Naive thymus-derived CD4-positive, alpha-beta T cell (primary cell): Measurements from ENCODE around the gene TGFB2. TPM values are rescaled to one million over a fixed set of nuclear protein-coding genes. Genes with fewer than 3 reads are reported as not detected.
A peak's percentile ranks its signal among the peaks of the same experiment; 100 is the strongest.

Experiments used
- ATAC-seq: fragments of 150-1000 bp; cut with Tn5 transposase; 2 replicates; pipeline ENCODE4 v1.10.0; 2021; ENCODE audit warnings: mild to moderate bottlenecking, moderate library complexity
- CTCF ChIA-PET: fragments of 350-600 bp; sonication (Branson Sonifier 250); formaldehyde crosslinking; loops from one replicate; lab custom pipeline; 2021; ENCODE audit warnings: antibody characterized with exemption; lab: Charles Lee
- POLR2A ChIA-PET: fragments of 350-600 bp; sonication (Branson Sonifier 250); formaldehyde crosslinking; loops from one replicate; lab custom pipeline; 2021; ENCODE audit warnings: antibody characterized with exemption, inconsistent platforms; lab: Charles Lee
- DNase-seq, 9 donors: peaks; one replicate each; pipeline versions ENCODE4 v3.0.0 to v3.0.0-alpha.2; 2020 to 2022; ENCODE audit warnings: mixed read lengths in 1 of 9
- H3K27ac ChIP-seq: one replicate; pipeline ENCODE4 v1.7.0; 2013; ENCODE audit warnings: mild to moderate bottlenecking, low read depth, low read length, moderate library complexity
- H3K27me3 ChIP-seq, 2 donors: one replicate each; pipeline ENCODE4 v1.7.0; 2013; ENCODE audit warnings: low read length in 2 of 2, mild to moderate bottlenecking in 2 of 2, moderate library complexity in 2 of 2; ENCODE audit not compliant: control insufficient read depth in 2 of 2, insufficient read depth in 2 of 2
- H3K36me3 ChIP-seq, 3 experiments: 1 replicate in 2 of 3; 2 replicates in 1 of 3; pipeline ENCODE4 v1.7.0; 2013; ENCODE audit warnings: low read length in 3 of 3, mild to moderate bottlenecking in 3 of 3, moderate library complexity in 1 of 3; ENCODE audit not compliant: insufficient read depth in 3 of 3, control insufficient read depth in 2 of 3
- H3K4me1 ChIP-seq, 2 donors: one replicate each; pipeline ENCODE4 v1.7.0; 2013; ENCODE audit warnings: low read length in 2 of 2, mild to moderate bottlenecking in 2 of 2, moderate library complexity in 1 of 2; ENCODE audit not compliant: control insufficient read depth in 2 of 2, insufficient read depth in 2 of 2
- H3K4me3 ChIP-seq: 2 replicates; pipeline ENCODE4 v1.7.0; 2013; ENCODE audit warnings: mild to moderate bottlenecking, low read length
- H3K9me3 ChIP-seq, 3 experiments: 1 replicate in 2 of 3; 2 replicates in 1 of 3; pipeline ENCODE4 v1.7.0; 2013; ENCODE audit warnings: low read length in 3 of 3; ENCODE audit not compliant: control insufficient read depth in 2 of 3
- H3K27ac Mint-ChIP-seq, 9 donors: one replicate each; pipeline ENCODE4 v1.8.0; 2020 to 2022; ENCODE audit warnings: mixed read lengths in 9 of 9, mild to moderate bottlenecking in 8 of 9, moderate library complexity in 5 of 9, inconsistent platforms in 2 of 9
- H3K27me3 Mint-ChIP-seq, 5 donors: one replicate each; pipeline ENCODE4 v1.8.0; 2021 to 2022; ENCODE audit warnings: mixed read lengths in 5 of 5, mild to moderate bottlenecking in 1 of 5
- H3K36me3 Mint-ChIP-seq, 5 donors: one replicate each; pipeline ENCODE4 v1.8.0; 2020 to 2022; ENCODE audit warnings: mixed read lengths in 5 of 5, mild to moderate bottlenecking in 3 of 5, inconsistent platforms in 1 of 5
- H3K4me1 Mint-ChIP-seq, 7 donors: one replicate each; pipeline ENCODE4 v1.8.0; 2020 to 2022; ENCODE audit warnings: mixed read lengths in 7 of 7, mild to moderate bottlenecking in 3 of 7, inconsistent platforms in 1 of 7
- H3K4me3 Mint-ChIP-seq, 10 donors: one replicate each; pipeline ENCODE4 v1.8.0; 2020 to 2022; ENCODE audit warnings: mild to moderate bottlenecking in 10 of 10, mixed read lengths in 10 of 10, moderate library complexity in 6 of 10, inconsistent platforms in 2 of 10
- H3K9me3 Mint-ChIP-seq, 11 donors: one replicate each; pipeline ENCODE4 v1.8.0; 2020 to 2022; ENCODE audit warnings: mixed read lengths in 11 of 11, mild to moderate bottlenecking in 4 of 11, inconsistent platforms in 1 of 11, moderate library complexity in 1 of 11
- intact Hi-C, 2 donors: fragments of 100-400 bp; cut with micrococcal nuclease; formaldehyde crosslinking; loops; one replicate each; pipeline ENCODE4 v1.15.1; 2023
- polyA plus RNA-seq, 2 donors: library from polyadenylated mRNA; unstranded; fragments of 300-500 nt; fragmentation: Illumina TruSeq; gene quantifications; one replicate each; pipeline ENCODE4 v1.2.3, GENCODE V29; 2021
- total RNA-seq, 6 experiments: library from RNA in 5 of 6; stranded (reverse) in 5 of 6; gene quantifications; 1 replicate in 5 of 6; 2 replicates in 1 of 6; pipeline ENCODE4 v1.2.3 and lab custom pipeline; 2021 to 2026

TGFB2 gene
- total and polyA plus RNA-seq, 7 experiments from 2014 or later, result not detected

- ChIA-PET CTCF (no interaction called here), POLR2A (no interaction called here)
- Mint-ChIP-seq H3K4me3 (no peak overlapping the region), H3K27me3 (peaks cover 15 to 33% (median 28%) of the 10 kb centered on the region in 5 donors), H3K27ac (no peak overlapping the region), H3K36me3 (peaks cover 0 to under 1% (median 0%) of the 10 kb centered on the region in 5 donors), H3K4me1 (peaks cover 19 to 41% (median 36%) of the 10 kb centered on the region in 7 donors), H3K9me3 (no peaks in the 10 kb centered on the region)
- Histone ChIP-seq H3K4me1 (peaks cover 4 to 26% of the 10 kb centered on the region in 2 donors), H3K36me3 (no peaks in the 10 kb centered on the region), H3K27me3 (peaks cover 0 to 3% of the 10 kb centered on the region in 2 donors), H3K27ac (no peak overlapping the region), H3K4me3 (no peak overlapping the region), H3K9me3 (no peaks in the 10 kb centered on the region)
- ATAC-seq, result no peak
- intact Hi-C loops, result loop anchor here in 1 of 2 donors (10.0 kb wide), 1 partner anchor 826 kb away; the partner anchor contains the start of gene LYPLAL1
- DNase-seq, result no peak
Measured at GRCh38 chr1:218348628-218349071, 3.5 kb downstream of the TGFB2 start.

- no peaks in the 10 kb centered on the region for H3K36me3 ChIP-seq
- peaks cover 3 to 21% of the 10 kb centered on the region in 2 donors for H3K4me1 ChIP-seq
- ChIA-PET POLR2A (no interaction called here), CTCF (no interaction called here)
- no peak for DNase-seq
- no peak overlapping the region for H3K27ac ChIP-seq
- Mint-ChIP-seq H3K4me1 (peaks cover 19 to 41% (median 36%) of the 10 kb centered on the region in 7 donors), H3K27ac (no peak overlapping the region), H3K4me3 (no peak overlapping the region), H3K27me3 (peaks cover 15 to 34% (median 32%) of the 10 kb centered on the region in 5 donors), H3K36me3 (no peaks in the 10 kb centered on the region), H3K9me3 (no peaks in the 10 kb centered on the region)
- no peak for ATAC-seq
- H3K9me3 ChIP-seq, result no peaks in the 10 kb centered on the region
- no peaks in the 10 kb centered on the region for H3K27me3 ChIP-seq
- intact Hi-C loops, result loop anchor here in 1 of 2 donors (2.0 to 10.0 kb wide), 3 partner anchors 19 to 825 kb away; partner anchors contain the start of gene LYPLAL1
- H3K4me3 ChIP-seq, result no peak overlapping the region
Measured at GRCh38 chr1:218349348-218350034, 4.4 kb downstream of the TGFB2 start.

- H3K4me1 Mint-ChIP-seq, result peaks cover 19 to 41% (median 36%) of the 10 kb centered on the region in 7 donors
Measured at GRCh38 chr1:218350035-218350525, 4.9 kb downstream of the TGFB2 start.

GRCh38 chr1:218350801-218351266 lies 5.7 kb downstream of the TGFB2 start:
- peak overlapping the region in 3 of 9 donors; percentile 11 to 54 (median 13) for H3K27ac Mint-ChIP-seq
- H3K4me1 Mint-ChIP-seq, result peaks cover 19 to 41% (median 36%) of the 10 kb centered on the region in 7 donors
- no peaks in the 10 kb centered on the region for H3K36me3 Mint-ChIP-seq
- H3K36me3 ChIP-seq, result no peaks in the 10 kb centered on the region
- intact Hi-C loops, result loop anchor here in 1 of 2 donors (1.0 to 2.0 kb wide), 3 partner anchors 12 to 26 kb away; no protein-coding TSS in a partner anchor
- CTCF ChIA-PET, result no interaction called here
- H3K4me3 ChIP-seq, result peak overlapping the region; percentile 32
- peaks cover 0 to 12% of the 10 kb centered on the region in 2 donors for H3K4me1 ChIP-seq
- POLR2A ChIA-PET, result no interaction called here
- no peaks in the 10 kb centered on the region for H3K27me3 ChIP-seq
- no peaks in the 10 kb centered on the region for H3K9me3 Mint-ChIP-seq
- H3K4me3 Mint-ChIP-seq, result peak overlapping the region in 8 of 10 donors; percentile 65 to 86 (median 75)
- no peaks in the 10 kb centered on the region for H3K9me3 ChIP-seq
- H3K27ac ChIP-seq, result no peak overlapping the region
- ATAC-seq, result no peak
- peaks cover 15 to 34% (median 32%) of the 10 kb centered on the region in 5 donors for H3K27me3 Mint-ChIP-seq
- no peak for DNase-seq

More at GRCh38 chr1:218350035-218350525, 4.9 kb downstream of the TGFB2 start:
- H3K4me3 Mint-ChIP-seq, result no peak overlapping the region
- H3K27me3 ChIP-seq, result no peaks in the 10 kb centered on the region
- peaks cover 0 to 16% of the 10 kb centered on the region in 2 donors for H3K4me1 ChIP-seq
- DNase-seq, result no peak
- no peaks in the 10 kb centered on the region for H3K36me3 ChIP-seq
- H3K9me3 Mint-ChIP-seq, result no peaks in the 10 kb centered on the region
- H3K27me3 Mint-ChIP-seq, result peaks cover 15 to 34% (median 32%) of the 10 kb centered on the region in 5 donors
- no peak for ATAC-seq
- POLR2A ChIA-PET, result no interaction called here
- no peak overlapping the region for H3K27ac ChIP-seq
- no peak overlapping the region for H3K4me3 ChIP-seq
- no peaks in the 10 kb centered on the region for H3K9me3 ChIP-seq
- CTCF ChIA-PET, result no interaction called here
- H3K27ac Mint-ChIP-seq, result no peak overlapping the region
- no peaks in the 10 kb centered on the region for H3K36me3 Mint-ChIP-seq
- intact Hi-C loops, result loop anchor here in 1 of 2 donors (2.0 kb wide), 2 partner anchors 19 to 27 kb away; no protein-coding TSS in a partner anchor

- no peaks in the 10 kb centered on the region for H3K36me3 Mint-ChIP-seq
Measured at GRCh38 chr1:218351391-218352074, 6.4 kb downstream of the TGFB2 start.

GRCh38 chr1:218352075-218352438 lies 6.9 kb downstream of the TGFB2 start:
- intact Hi-C loops, result no loop called here
- H3K36me3 ChIP-seq, result no peaks in the 10 kb centered on the region
- peaks cover 0 to 2% of the 10 kb centered on the region in 2 donors for H3K4me1 ChIP-seq
- CTCF ChIA-PET, result no interaction called here
- no peak overlapping the region for H3K4me3 ChIP-seq
- no peak overlapping the region for H3K27ac Mint-ChIP-seq
- ATAC-seq, result no peak
- no peaks in the 10 kb centered on the region for H3K9me3 ChIP-seq
- H3K9me3 Mint-ChIP-seq, result no peaks in the 10 kb centered on the region
- POLR2A ChIA-PET, result no interaction called here
- H3K36me3 Mint-ChIP-seq, result no peaks in the 10 kb centered on the region
- peaks cover 9 to 29% (median 25%) of the 10 kb centered on the region in 7 donors for H3K4me1 Mint-ChIP-seq
- H3K27me3 ChIP-seq, result no peaks in the 10 kb centered on the region
- no peak overlapping the region for H3K27ac ChIP-seq
- H3K4me3 Mint-ChIP-seq, result peak overlapping the region in 1 of 10 donors; percentile 86
- DNase-seq, result no peak
- H3K27me3 Mint-ChIP-seq, result peaks cover 8 to 35% (median 22%) of the 10 kb centered on the region in 5 donors

More at GRCh38 chr1:218351391-218352074, 6.4 kb downstream of the TGFB2 start:
- no peaks in the 10 kb centered on the region for H3K36me3 ChIP-seq
- CTCF ChIA-PET, result no interaction called here
- Mint-ChIP-seq H3K27ac (peak overlapping the region in 4 of 9 donors; percentile 7 to 54 (median 18)), H3K4me3 (peak overlapping the region; percentile 21 to 86 (median 70)), H3K27me3 (peaks cover 9 to 34% (median 26%) of the 10 kb centered on the region in 5 donors), H3K9me3 (no peaks in the 10 kb centered on the region), H3K4me1 (peaks cover 14 to 34% (median 30%) of the 10 kb centered on the region in 7 donors)
- peaks cover 0 to 7% of the 10 kb centered on the region in 2 donors for H3K4me1 ChIP-seq
- H3K27me3 ChIP-seq, result no peaks in the 10 kb centered on the region
- ATAC-seq (peak; percentile 81), DNase-seq (peak in 6 of 9 donors; percentile 16 to 33 (median 20))
- no peak overlapping the region for H3K27ac ChIP-seq
- peak overlapping the region; percentile 32 for H3K4me3 ChIP-seq
- intact Hi-C loops, result loop anchor here in 1 of 2 donors (1.0 to 2.0 kb wide), 3 partner anchors 12 to 25 kb away; no protein-coding TSS in a partner anchor
- H3K9me3 ChIP-seq, result no peaks in the 10 kb centered on the region
- POLR2A ChIA-PET, result no interaction called here
